ENCODE data around the gene ASIC5.

Gene ASIC5

GRCh38 chr4:155879767-155880166 lies 13.7 kb upstream of the ASIC5 start:
- no peak for DNase-seq

DNA sequence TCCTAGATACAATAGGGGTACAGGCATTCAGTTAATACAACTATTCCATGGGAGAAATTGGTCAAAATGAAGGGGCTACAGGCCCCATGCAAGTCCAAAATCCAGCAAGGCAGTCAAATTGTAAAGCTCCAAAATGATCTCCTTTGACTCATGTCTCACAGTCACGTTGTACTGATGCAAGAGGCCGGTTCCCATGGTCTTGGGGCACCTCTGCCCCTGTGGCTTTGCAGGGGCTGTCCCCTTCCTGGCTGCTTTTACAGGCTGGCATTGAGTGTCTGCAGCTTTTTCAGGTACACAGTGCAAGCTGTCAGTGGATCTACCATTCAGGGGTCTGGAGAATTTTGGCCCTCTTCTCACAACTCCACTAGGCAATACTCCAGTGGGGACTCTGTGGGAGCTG lies 12.5 kb upstream of the ASIC5 start:
- DNase-seq: no peak

DNA sequence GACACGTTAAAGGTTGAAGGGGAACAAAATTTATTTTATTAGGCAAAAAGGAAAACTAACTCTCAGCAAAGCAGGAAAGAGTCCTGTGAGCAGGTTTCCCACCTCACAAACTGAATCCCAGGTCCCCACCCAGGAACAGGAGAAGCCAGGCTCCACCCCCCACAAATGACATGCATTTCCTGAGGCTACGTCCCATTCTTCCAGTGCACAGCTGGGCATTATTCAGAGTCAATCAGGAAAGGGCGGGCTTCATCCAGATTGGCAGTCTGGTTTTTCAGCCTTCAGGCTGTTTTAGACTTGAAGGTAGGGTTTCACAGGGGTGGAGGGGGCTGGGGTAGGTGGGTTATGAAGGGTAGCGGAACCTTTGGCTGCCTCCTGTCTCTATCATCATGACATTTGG lies 11.9 kb upstream of the ASIC5 start:
- no peak for DNase-seq

- no peak for DNase-seq
Measured at GRCh38 chr4:155875878-155876277, 9.8 kb upstream of the ASIC5 start.

DNA sequence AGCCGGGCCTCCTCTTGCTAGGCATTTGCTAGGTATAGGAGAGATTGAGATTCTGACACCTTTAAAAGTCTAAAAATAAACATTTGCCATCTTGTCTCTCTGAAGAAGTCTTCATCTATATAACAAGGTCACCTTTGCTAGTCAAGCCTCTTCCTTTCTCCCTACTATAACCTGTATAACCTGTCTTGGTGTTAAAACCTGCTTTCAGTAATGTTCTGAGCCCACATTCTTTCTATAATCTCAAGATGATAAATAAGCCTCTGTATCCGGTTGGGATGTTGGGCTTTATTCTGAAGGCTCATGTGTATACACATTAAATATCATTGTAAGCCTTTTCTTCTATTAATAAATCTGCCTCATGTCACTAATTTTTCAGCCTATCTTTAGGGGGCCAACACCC lies 10.2 kb downstream of the ASIC5 start:
- DNase-seq: no peak

DNA sequence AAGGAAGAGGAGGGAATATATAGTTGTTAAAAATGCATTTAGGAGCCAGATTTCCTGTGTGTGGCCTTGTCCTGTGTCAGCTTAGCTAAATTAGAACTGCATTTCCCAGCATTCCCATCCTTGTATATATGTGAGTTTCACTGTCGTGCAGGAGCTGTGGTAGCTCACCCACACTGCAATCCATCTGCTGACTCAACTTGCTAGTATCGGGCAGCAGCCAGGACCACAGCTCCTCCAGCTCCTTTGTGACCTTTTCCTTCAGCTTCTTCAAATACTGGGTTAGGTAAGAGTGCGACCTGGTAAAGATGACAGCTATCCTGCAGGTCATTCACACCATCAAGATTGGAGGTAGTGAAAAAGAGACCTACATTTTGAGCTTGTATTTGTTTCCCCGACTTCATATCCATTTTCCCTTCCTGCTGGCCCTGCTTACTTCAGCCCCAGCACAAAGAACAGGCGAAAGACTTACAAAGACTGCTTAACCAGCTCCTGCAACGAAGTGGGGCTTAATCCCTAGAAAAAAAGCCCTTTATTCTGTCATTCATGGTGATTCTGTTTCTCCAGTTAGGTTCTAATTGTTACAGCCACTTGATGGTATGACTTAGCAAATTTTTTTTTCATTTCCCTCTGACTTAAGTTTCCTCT lies 11.4 kb downstream of the ASIC5 start:
- no peak for DNase-seq

DNA sequence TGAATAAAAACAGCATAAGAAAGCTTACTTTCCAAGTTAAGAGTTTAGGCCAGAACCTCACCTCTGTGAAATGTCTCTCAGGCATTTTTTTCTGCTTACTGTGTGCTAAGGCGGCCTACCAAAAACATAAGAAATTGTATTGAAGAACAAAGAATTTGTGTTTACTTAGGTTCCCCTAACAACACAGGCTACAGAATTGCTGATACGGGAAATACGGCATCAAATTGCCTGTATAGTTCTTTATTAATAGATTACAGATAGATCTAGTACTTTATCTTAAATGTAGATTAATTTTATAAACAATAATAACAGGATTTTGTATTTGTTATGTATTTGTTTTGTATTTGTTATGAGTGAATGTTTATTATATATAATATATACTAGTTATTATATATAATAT lies 12.9 kb downstream of the ASIC5 start:
- DNase-seq: no peak

DNA sequence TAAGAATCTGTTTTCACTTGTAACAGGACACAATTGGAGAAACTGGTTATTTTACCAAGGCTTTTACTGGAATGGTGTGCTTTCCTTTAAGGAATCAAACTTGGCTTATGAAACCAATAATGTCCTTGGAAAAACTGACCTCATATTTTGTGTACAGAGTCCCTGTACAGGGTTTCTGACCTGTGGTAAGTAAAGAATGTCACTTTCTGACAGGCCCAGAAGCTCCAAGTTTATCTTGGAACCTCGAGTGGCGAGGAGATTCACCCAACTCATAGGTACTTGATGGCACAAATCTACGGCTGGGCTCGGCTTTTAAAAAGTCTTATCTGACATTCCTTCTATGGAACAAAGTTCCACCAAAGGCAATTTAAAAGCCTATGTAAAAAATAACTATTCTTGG lies 17.0 kb downstream of the ASIC5 start:
- DNase-seq: no peak

DNA sequence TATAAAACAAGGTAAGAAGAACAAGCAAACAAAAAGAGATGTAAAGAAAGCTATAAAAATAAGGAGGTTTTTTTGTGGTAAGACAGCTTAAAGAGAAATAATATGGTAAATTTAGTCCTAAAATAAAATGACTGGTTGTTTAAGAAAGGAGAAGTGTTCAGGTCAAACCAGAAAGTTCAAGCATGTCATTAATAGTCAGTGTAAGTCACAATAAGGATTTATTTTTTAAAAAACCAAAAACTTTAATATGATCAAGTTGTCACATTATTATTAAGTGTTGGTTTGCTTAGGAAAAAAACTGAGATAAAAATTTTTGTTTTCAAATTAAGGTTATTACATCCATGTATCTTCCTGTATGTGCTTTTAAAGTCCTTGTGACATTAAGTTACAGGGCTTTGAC lies 19.1 kb downstream of the ASIC5 start:
- DNase-seq: no peak

DNA sequence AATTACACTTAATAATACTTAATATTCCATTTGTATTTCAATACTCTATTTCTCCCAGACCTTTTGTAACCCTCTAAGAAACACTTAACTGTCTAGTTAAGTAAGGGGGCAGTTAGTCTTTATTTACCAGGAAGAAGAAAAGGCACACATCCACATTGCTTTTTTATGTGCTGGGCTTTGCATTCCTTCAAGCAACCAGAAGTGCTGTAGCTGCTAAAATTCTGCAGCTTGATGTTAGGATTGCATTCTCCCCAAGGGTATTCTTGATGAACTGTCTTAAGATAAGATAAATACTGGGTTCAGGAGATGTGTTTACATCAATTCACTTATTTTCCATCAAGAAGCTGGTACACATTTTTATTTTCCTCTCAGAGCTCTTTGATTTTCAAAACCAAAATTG lies 24.0 kb downstream of the ASIC5 start:
- no peak for DNase-seq

GRCh38 chr4:155837203-155837796 lies 28.8 kb downstream of the ASIC5 start:
- DNase-seq: no peak

DNA sequence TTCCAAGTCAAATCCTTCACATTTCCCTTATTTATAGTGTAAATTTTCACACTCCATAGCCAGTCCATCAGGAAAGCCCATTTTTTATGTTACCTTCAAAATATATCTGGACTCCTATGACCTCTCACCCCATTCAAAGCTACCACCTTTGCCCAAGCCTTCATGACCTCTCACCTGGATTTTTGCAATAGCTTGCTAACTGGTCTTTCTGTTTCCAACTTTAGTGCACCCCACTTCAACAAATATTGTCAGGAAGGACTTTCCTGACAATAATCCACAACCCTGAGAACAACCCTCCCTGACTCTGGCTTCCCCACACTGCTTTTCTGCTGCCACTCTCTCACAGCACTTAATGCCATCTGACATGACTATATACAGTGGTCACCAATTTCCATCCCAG lies 33.4 kb downstream of the ASIC5 start:
- DNase-seq: no peak

DNA sequence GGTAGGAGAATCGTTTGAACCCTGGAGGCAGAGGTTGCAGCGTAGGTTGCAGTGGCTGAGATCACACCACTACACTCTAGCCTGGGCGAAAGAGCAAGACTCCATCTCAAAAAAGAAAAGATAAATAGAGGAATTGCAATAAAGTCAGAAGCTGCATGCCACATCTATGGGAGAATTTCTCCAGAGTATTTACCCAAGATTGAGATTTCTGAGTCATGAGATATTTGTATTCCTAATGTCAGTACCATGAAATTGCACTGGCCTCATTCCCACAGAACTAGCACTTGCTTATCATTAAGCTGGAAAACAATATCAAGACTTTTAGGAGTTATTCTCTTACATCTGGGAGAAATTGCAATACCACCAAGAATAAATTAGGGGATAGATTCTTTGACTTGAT lies 37.4 kb downstream of the ASIC5 start:
- DNase-seq: no peak

DNA sequence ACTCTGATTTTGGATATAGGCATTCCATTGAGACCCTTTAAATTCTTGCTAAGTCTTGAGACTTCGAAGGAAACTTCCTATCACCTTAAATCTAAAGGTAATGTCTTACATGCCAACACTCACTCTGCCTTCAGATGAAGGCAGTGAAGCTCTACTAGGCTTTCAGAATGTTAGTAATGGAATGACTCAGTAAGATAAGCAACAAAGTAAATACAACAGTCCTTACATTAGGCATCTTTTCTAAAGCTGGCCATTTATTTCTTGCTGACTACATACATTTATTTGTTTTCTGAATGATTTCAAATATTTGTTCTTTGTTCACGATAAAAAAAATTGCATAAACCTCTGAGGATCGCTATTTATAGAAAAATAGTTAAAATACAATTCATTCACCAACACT lies 43.5 kb downstream of the ASIC5 start:
- DNase-seq: no peak

- DNase-seq: no peak
Measured at GRCh38 chr4:155820887-155821518, 45.1 kb downstream of the ASIC5 start.

- no peak for DNase-seq
Measured at GRCh38 chr4:155819066-155819465, 47.0 kb downstream of the ASIC5 start.

GRCh38 chr4:155818639-155819038 lies 47.4 kb downstream of the ASIC5 start:
- no peak for DNase-seq

- no peak for DNase-seq
Measured at GRCh38 chr4:155811083-155811482, 55.0 kb downstream of the ASIC5 start.

DNA sequence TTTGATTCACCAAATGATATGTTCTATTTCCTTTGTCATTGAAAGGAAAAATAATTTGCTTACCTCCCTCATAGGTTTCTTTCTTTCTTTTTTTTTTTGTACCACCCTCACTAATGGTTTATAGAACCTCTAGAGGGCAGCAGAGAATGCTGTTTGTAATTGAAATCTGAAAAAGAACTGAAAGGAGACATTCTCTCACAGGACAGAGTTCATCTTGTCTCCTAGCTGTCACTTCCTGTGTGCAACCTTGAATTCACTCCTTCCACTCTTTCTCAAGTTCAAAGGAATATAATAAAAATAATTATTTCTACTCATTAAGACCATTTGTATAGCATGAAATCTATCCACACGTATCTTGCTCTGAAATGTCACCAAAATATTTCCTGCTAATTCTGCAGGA lies 56.2 kb downstream of the ASIC5 start:
- DNase-seq: no peak

GRCh38 chr4:155807021-155807420 lies 59.1 kb downstream of the ASIC5 start:
- DNase-seq: no peak

- no peak for DNase-seq
Measured at GRCh38 chr4:155805016-155805415, 61.1 kb downstream of the ASIC5 start.

DNA sequence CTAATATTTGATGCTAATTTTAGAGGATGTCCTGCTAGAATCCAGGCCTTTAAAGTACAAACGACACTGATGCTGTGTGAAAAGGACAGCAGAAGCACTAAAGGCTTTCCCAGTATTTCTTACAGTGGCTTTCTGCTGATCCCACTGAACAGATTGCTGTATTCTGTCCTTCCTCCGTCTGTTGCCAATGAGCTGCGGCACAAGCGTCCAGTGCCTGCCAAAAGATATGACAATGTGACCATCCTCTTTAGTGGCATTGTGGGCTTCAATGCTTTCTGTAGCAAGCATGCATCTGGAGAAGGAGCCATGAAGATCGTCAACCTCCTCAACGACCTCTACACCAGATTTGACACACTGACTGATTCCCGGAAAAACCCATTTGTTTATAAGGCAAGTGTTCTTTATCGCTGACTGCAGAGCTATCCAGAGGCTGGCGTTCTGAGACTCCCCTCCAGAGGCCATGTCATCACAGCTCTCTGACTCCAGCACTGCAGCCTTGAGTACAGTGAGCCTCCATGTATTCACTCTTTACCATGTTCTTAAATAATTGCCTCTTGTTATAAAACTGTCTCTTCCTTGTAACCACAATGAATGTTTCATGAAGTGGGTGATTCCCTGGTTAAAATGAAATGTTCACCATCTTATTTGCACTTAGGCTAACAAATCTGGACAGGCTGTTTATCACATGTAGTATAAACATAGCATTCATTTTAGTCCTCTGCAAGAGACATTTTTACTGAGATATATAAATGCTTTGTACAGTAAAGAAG lies 63.7 kb downstream of the ASIC5 start:
- DNase-seq: no peak

- DNase-seq: no peak
Measured at GRCh38 chr4:155800685-155801343, 65.3 kb downstream of the ASIC5 start.

DNA sequence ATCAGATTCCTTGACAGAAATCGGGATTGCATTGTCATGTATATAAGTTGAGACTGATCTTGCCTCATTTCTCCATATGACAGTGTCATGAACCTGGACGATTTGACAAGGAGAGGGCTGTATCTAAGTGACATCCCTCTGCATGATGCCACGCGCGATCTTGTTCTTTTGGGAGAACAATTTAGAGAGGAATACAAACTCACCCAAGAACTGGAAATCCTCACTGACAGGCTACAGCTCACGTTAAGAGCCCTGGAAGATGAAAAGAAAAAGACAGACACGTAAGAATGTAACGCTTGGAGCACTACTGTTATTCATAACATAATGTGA lies 66.3 kb downstream of the ASIC5 start:
- no peak for DNase-seq

Data from activated naive CD4-positive, alpha-beta T cell (primary cell).